GM21528 (cell line): Measurements from ENCODE around the gene WWC2.
"Not testable (repeated sequence)": the region's sequence is repeated elsewhere in the genome, so short reads cannot be mapped to it uniquely, and the experiment has no call there.

Experiments
- ATAC-seq: cut with Tn5 transposase; IDR thresholded peaks from one replicate; pipeline ENCODE4 v1.9.1; 2021; ENCODE audit warnings: mild to moderate bottlenecking, moderate library complexity; ENCODE audit not compliant: unreplicated experiment, low FRiP score

The WWC2 gene

DNA sequence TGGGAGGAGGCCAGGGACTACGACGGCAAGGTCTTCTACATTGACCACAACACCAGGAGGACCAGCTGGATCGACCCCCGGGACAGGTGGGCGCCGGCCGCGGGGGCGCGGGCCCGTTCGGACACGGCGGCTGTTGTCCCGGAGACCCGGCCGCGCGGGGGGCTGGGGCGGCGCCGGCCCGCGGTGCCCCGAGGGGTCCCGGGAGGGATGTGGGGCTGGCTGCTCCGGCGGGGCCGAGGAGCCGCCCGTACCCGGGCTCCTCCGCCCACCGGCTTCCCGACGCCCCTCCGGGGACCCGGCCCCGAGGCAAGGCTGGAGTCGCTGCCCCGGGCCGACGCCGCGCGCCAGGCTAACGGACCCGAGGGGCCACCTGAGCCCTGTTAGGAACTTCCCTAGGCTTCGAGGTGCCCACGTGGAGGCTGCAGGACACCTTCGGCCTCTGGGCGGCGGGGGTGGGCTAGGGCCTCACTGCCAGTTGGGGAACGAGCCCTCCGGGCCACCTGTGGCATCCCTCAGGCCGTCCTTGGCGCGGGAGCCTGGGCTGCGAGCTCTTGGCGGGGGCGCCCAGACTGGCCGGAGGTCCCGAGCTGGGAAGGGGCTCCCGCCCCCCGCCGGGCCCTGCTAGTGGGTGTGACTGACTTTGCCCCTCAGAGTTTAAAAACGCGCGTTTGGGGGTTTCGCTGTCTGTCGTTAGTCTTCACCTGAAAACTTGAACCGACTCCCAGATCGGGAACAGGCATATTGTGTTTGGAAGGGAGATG is 660 bp downstream of the WWC2 start:
- ATAC-seq = no peak

DNA sequence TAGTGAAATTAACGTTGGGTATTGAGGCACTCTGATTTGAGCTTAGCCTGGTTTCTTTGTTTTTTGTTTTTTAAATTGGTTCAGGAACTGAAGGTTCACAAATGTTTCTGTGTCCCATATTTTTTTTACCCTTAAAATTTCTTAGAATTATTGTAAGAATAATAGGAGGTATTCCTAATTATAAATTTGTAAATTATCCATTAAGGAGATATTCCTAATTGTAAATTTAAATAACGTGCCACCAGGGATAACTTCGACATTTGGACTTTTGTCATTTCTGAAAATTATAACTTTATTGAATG is 1.2 kb downstream of the WWC2 start:
- ATAC-seq = no peak

DNA sequence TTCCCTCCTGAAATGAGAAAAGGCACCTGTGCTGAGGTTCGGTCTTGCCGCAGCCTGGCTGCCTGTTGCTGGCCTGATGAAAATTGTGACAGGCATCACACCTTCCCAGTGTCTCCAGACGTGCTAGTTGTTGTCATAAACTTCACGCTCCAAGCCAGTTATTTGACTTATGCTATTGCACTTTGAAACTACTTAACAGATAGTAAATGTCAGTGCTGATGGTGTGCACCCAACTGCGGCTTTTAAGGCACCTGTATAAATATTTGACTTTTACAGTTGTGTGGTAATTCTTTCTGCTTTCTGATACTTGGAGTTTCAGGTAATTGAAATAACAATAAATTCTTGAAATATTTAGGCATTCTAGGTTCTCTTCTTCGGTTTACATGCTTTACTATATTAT is 1.8 kb downstream of the WWC2 start:
- ATAC-seq = no peak

DNA sequence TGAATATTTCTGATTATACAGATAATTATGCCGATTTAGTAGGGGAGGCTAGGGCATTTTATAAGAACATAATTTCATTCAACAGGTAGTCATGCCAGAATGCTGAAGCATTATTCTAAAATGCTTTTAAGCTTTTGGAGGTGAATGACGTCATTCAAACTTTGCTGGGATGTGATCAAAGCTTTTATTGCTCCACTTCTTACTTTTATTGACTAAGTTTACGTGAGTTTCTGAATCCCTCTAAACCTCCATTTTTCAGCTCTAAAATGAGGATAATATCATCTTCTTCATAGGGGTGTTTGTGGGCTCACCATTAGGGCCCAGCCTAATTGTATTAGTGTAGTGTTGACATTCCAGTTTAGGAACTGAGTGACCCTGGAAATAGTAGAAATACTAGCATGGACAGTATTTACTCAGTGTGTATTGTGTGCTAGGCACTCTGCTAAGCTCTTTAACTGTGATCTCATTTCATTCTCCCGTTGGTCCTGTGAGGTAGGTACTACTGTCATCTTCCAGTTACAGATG is 3.0 kb downstream of the WWC2 start:
- ATAC-seq = no peak

DNA sequence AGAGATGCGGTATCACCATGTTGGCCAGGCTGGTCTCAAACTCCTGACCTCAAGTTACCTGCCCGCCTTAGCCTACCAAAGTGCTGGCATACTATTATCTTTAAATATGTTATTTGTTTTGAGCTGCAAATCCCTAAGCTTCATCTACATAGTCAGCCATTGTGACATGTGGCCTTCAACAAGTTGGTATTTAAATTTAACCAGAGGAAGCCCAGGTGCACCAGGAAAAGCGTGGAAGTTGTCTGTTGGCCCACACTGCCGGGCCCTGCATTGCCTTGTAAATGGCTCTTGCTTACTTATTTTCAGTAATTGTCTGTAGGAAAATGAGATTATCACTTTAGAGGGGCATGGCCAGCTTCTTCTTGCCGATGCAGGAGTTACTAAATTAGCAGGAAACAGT is 6.0 kb downstream of the WWC2 start:
- no peak for ATAC-seq

DNA sequence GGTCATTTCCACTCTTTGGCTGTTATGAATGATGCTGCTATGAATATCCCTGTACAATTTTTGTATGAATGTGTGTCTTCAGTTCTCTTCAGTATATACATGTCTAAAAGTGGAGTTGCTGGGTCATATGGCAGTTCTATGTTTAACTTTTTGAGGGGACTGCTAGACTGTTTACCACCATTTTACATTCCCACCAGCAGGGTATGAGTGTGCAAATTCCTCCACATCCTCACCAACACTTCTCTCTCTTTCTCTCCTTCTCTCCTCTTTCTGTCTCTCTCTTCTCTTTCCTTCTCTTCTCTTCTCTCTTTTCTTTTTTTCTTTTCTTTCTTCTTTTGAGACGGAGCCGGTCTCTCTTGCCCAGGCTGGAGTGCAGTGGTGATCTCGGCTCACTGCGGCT is 7.8 kb downstream of the WWC2 start:
- ATAC-seq = no peak

DNA sequence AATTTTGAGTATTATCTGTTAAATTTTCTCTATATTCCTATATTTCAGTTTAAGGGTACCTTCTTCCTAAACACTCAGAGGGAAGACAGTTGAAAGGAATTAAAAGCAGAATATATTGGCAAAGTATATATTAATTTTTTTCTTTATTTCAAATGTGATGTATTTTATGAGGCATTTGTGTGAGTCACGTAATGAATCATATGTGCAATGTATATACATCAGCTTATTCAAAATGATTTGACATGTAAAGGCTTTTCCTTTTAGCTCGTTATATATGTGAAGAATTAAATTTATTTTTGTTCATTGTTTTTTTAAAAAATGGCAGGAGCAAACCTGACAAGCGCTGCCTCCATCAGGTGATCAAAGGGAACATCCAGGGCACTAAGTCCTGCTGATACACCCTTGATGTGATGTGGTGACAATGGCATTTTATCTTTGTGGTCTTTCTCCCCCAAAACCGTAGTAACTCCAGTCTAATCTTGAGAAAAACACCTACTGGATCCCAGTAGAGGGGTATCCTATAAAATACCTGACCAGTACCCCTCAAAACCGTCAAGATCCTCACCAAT is 8.9 kb downstream of the WWC2 start:
- no peak for ATAC-seq

DNA sequence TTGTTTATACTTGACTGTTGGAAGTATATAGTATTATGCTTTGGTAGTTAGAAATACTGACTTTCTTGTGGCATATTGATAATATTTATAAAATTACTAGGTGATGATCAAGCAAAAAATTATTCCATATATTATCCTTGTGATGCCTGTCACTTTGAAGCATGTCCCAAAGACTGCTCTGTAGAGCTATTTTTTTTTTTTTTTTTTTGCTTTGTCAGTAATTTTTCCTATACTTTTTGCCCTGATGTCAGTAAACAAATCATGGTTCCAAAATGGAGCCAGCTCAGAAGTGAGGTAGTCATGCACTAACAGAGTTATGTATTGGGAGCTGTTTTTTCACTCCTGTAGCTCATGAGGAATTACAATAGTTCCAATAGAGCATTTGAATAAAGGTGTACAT is 11.2 kb downstream of the WWC2 start:
- ATAC-seq = no peak

DNA sequence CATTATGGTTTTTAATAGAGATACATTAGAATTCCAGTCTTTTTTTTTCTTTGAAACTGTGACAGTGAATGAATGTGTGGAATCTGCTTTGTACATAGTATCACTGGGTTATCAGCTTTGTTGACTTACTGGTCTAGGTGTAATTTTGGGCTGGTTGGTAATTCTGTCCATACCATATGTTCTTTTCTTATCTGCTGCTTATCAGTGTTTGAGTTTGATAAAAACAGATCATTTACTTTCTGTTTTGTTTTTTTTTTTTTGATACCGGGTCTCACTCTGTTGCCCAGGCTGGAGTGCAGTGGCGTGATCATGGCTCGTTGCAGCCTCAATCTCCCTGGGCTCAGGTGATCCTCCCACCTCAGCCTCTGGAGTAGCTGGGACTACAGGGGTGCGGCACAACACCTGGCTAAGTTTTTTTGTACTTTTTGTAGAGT is 12.4 kb downstream of the WWC2 start:
- ATAC-seq = no peak

DNA sequence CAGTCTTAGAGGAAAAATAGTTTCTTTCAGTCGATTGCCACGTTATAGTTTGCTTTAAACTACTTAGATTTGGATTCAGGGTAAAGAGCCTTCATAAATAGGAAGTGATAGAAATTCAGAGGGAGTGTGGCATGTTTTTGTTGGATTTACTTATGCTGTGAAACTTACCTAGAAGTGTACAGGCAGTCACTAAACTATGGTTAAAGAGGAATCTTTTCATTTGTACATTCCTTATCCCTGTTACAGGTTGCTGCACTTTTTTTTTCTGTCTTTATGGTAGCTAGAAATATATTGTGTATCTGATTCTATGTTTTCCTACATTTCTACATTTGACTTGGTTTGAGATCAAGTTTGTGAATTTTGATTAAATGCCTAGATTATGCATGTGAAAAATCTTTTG is 19.1 kb downstream of the WWC2 start:
- no peak for ATAC-seq

DNA sequence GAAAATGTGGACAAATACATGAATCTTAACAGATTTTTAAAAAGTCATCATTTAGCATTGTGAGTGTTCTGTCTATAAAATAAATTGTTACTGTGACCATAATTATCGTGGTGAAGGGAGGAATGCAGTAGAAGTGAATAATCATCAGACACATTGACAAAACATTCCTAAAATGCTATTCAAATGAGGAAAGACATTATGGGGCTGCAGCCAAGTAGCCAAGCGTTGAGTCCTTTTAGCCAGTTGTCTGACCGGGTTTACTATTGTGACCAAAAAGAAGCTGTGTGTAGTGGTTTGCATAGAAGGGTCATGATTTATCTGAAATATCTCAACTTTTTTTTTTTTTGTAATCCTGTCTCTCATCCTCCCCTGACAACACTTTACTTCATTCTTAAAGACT is 19.5 kb downstream of the WWC2 start:
- ATAC-seq = no peak

DNA sequence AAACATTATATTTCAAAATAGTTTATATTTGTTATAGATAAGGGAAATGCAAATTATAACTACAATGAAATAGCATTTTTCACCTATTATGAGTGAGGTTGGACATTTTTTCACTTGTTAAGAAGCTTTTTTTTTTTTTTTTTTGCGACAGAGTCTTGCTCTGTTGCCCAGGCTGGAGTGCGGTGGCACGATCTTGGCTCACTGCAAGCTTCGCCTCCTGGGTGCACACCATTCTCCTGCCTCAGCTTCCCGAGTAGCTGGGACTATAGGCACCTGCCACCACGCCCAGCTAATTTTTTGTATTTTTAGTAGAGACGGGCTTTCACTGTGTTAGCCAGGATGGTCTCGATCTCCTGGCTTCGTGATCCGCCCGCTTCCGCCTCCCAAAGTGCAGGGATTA is 22.6 kb downstream of the WWC2 start:
- not testable (repeated sequence) for ATAC-seq

DNA sequence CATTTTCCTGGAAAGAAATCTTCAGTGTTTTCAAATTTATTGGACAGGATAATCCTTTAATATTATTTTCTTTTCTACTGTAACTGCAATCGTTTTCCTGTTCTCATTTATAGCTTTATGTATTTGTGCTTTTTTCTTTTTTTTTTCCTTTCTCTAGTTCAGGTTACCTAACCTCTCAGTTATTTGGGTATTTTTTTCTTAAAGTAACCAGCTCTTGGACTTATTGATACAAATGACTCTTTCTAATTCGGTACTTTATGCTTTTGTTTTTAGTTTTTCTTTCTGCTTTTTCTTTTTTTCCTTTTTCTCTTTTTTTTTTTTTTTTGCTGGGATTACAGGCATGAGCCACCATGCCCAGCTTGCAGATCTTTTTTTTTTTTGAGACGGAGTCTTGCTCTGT is 25.2 kb downstream of the WWC2 start:
- ATAC-seq = no peak

DNA sequence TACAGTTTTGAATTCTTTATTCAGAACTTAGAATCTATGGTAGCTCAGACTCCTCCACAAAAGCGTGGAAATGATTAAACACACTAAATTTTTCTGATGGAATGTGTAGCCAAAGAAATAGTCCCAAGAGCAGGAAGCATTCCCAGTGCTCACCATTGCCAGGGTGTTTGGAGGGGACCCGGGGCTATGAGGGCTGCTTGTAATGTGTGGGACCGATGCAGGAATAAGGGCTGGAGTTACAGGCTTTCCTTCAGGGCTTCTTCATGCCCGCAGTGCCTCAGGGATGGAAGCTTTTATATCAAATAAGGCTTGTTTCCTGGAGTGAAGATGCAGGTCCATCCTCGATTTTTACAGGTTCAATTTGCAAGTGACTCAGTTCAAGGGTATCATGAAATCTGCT is 25.8 kb downstream of the WWC2 start:
- ATAC-seq = no peak

DNA sequence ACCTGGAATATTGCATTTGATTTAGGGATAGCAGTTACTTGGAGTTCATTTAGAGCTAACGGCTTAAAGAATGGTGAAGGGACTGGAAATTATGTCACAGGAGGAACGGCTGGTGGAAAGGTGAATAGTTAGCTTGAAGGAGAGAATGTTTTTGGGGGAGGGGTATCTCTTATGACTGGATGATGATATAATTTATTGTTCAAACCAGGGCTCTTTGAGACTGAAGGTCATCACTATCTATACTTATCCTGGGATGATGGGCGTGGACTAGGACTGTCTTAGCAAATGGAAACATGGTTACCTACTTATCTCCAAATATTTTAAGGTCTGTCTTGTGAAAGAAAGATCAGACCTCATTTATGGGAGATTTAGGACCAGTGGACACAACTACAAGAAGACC is 30.1 kb downstream of the WWC2 start:
- ATAC-seq = no peak

DNA sequence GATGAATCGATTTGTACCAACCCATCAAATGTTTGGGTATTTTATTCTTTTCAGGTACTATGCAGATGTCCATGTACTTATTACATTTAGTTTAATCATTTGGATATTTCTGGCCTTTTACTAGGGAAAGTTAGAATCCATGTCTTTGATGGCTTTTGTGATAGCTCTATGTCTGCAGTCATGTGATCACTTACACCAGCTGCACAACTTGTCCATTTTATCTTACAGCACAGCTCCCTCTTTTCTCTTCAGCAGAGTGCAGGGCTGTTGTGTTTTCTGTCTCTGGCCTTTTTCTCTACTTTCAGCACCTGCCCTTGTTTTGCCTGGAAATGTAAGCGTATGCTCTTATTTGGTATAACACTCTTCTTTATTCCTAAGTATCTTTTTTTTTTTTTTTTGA is 30.6 kb downstream of the WWC2 start:
- no peak for ATAC-seq

DNA sequence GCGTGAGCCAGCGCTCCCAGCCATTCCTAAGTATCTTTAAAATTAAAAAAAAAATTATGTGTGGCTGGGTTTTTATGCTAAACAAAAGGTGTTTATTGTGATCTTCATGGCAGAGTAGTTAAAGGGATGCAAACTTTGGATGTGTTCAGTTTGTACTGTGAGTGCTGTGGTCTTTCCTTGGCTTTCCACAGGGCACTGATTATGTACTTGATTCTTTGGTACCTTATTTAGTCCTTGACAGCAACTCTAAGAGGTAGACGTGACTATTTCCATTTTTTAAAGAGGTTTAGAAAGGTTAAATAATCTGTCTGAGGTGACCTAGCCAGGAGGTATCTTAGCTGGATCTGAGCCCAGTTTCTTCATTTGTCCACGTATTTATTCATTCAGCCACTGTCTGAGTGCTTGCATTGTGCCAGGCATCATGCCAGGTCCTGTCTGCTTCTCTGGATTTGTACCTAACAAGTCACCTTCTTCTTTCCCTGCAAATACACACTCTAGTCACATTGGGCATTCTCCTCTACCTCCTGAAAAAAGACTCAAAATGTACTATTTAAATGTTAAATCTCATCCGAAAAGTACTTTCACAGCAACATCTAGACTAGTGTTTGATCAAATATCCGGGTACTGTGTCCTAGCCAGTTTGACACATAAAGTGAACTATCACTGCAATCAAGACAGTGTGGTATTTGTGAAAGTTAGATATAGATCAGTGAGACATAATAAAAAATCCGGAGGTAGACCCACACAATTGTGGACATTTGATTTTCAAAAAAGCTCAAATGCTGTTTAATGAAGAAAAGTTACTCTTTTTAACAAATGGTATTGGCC is 31.5 kb downstream of the WWC2 start:
- no peak for ATAC-seq

DNA sequence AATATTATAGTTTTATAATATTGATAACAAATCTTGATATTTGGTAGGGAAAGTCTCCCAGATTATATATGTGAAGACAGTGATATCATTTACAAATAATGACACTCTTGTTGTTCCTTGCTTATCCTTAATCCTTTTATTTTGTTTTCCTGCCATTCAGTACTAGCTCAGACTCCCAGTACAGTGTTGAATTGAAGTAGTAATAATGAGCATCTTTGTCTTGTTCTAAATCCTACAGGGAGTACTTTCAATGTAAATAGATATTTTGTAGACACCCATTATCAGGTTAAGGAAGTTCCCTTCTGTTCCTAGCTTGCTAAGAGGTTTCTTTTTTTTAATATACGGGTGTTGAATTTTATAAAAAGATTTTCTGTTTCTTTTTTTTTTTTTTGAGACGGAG is 33.0 kb downstream of the WWC2 start:
- ATAC-seq = no peak

DNA sequence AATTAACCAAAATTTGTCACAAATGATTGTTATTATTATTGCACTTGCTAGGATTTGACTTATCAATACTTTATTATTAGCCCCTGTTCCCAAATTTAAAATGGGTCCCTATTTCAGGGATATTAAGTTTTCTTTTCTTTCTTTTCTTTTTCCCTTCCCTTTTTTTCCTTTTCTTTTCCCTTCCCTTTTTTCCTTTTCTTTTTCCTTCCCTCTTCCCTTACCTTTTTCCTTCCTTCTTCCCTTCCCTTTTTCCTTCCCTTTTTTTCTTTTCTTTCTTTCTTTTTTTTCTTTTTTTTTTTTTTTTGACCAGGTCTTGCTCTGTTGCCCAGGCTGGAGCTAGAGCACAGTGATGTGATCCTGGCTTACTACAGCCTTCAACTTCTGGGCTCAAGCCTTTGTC is 33.8 kb downstream of the WWC2 start:
- ATAC-seq = no peak

DNA sequence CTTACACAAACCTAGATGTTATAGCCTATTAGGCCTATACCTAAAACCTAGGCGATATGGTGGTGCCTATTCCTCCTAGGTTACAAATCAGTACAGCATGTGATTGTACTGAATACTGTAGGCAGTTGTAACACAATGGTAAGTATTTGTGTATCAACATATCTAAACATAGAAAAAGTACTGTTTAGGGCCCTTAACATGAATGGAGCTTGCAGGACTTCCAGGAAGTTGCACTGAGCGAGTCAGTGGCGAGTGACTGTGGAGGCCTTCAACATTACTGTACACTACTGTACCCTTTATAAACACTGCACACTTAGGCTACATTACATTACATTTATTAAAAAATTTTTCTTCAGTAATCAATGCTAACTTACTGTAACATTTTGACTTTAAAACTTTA is 37.8 kb downstream of the WWC2 start:
- ATAC-seq = no peak

DNA sequence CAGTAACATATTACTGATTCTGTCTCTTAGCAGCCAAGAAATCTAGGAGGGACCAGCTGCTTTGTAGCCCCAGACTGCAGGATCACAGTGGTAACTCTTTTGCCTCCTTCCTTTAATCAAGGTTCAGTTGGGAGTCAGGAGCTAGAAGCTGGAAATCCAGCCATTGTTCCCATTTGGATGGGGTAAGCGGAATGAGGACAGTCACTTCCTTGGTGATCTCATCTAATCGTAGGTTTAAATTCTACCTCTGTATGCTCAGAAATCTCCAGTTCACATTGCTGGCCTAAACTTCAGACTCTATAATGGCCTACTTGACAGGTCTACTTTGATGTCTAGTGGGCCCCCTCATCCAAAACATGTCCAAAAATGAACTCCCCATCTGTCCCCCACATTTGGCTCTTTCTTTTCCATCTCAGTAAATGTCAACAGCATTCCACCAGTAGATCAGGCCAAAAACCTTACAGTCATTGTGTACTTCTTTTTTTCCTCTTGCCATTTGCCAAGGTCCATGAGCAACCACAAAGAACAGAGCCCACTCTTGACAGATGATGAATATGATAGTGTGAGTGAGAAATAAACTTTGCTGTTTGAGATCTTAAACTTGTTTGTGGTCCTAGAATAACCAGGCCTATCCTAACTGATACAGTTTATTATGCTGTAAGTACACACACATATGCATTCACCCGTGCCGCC is 40.1 kb downstream of the WWC2 start:
- no peak for ATAC-seq
